Measurements from ENCODE around the gene CCDC175.
A peak's percentile ranks its signal among the peaks of the same experiment; 100 is the strongest.

The CCDC175 gene

DNA sequence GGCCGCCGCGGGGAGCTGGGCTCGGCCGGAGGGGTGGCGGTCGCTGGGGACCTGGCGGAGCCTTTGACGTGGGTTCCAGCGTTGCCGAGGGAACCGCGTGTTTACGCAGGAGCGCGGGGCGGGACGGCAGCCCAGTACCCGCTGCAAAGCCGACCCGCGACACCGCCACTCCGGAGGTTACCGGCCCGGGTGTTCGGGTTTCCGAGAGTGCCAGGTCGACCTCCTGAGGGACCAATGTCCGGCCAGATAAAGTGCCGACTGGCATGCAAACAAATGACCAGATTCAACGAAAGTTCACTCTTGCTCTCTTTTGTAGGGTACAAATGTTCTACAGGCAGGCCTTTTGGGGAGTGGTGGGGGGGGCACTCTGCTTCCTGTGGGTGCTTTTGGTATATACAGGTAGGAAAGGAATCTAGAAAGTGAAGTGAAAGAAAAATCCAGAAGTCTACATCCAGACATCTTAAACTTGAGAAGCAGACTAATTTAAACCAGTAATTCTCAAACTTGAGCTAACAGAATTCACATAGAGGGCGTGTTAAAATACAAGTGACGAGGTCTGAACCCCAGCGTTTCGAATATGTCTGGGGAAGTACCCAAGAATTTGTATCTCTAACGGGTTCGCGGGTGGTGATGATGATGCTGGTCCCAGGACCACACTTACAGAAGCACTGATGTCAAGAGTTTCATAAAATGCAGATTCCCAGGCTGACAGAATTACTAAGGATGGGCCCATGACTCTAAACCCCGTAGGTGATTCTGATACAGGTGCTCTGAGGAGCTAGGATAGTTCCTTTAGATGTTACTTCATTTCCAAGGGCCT is 111.1 kb downstream of the CCDC175 start, which contains the start of gene GPR135:
Gene GPR135 (minus strand): TSS at position 65 of the 820 bp plus-strand sequence. CDS start 154 bp downstream, outside the sequence.
- peak within 1 kb of the TSS; percentile 47 for H3K4me3 ChIP-seq (ENCODE audit: low read depth, low read length)
- DNase-seq (ENCODE audit: low read depth): no peak
- in situ Hi-C loops (cut with HindIII; ENCODE audit: low sequenced_read_pairs): no loop called here
- TF ChIP-seq, protein P1, sequence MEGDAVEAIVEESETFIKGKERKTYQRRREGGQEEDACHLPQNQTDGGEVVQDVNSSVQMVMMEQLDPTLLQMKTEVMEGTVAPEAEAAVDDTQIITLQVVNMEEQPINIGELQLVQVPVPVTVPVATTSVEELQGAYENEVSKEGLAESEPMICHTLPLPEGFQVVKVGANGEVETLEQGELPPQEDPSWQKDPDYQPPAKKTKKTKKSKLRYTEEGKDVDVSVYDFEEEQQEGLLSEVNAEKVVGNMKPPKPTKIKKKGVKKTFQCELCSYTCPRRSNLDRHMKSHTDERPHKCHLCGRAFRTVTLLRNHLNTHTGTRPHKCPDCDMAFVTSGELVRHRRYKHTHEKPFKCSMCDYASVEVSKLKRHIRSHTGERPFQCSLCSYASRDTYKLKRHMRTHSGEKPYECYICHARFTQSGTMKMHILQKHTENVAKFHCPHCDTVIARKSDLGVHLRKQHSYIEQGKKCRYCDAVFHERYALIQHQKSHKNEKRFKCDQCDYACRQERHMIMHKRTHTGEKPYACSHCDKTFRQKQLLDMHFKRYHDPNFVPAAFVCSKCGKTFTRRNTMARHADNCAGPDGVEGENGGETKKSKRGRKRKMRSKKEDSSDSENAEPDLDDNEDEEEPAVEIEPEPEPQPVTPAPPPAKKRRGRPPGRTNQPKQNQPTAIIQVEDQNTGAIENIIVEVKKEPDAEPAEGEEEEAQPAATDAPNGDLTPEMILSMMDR (IDR thresholded peaks at IDR 0.05; ENCODE audit: low read depth, low read length, missing control alignments): no peak

DNA sequence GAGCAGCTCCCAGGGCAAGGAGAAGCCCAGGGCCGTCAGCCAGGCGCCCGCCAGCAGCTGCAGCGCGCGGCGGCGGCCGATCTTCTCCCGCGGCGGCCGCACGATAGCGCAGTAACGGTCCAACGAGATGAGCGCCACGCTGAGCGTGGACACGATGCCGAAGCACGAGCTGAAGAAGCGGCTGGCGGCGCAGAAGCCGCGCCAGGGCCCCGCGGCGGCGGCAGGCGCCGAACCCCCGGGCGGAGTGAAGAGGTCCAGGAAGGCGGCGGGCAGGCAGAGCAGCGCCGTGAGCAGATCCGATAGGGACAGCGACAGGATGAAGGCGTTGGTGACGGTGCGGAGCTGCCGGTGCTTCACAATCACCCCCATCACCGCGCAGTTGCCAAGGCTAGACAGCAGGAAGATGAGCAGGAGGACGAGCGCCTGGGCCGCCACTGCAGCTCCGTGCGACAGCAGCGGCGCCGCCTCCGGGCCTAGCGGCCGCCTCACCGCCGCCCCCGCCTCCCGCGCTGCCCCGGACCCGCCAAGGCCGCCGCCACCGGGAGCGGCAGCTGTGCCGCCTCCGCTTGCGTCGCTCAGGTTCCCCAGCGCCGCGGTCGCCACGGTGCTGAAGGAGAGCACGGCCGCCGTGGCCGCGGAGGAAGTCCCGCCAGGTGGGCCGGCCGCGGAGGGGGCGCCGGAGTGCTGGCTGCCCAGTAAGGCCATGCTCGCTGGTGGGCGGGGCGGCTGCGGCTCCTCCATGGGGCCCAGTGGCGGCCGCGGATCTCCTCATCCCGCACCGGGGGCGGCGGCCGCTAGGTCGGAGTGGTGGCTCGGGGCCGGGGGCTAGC is 111.9 kb downstream of the CCDC175 start:
- TF ChIP-seq, protein P1 (IDR thresholded peaks at IDR 0.05; ENCODE audit: low read depth, low read length, missing control alignments): no peak
- no peak for DNase-seq (ENCODE audit: low read depth)
- peak overlapping the region; percentile 47 for H3K4me3 ChIP-seq (ENCODE audit: low read depth, low read length)
- in situ Hi-C loops (cut with HindIII; ENCODE audit: low sequenced_read_pairs): no loop called here

DNA sequence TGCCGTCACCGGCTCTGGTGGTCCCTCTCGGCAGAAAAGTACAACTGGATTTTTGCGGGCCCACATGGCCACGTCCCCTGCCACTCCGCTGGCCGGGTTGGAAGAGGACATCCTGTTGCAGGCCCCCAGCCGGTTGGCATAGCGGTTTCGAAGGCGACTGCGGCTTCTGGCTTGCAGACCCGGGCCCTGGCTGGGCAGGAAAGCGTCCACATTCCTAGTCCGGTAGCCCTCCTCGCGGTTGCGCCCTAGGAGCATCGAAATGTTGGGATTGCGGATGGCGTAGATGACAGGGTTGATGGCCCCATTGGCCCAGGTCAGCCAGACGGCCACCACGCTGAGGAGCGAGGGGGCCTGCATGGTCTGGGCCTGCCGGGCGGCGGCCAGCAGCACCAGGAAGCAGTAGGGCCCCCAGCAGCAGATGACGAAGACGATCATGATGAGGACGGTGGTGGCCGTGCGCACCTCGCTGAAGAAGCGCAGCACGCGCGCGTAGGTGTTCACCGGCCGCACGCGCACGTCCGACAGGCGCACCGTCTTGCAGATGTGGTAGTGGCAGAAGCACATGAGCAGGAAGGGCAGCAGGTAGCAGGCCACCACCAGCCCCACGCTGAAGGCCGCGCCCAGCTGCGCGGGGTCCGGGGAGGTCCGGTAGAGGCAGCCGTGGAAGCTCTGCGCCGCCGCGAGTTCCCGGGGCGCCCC is 112.7 kb downstream of the CCDC175 start:
- no peak for DNase-seq (ENCODE audit: low read depth)

DNA sequence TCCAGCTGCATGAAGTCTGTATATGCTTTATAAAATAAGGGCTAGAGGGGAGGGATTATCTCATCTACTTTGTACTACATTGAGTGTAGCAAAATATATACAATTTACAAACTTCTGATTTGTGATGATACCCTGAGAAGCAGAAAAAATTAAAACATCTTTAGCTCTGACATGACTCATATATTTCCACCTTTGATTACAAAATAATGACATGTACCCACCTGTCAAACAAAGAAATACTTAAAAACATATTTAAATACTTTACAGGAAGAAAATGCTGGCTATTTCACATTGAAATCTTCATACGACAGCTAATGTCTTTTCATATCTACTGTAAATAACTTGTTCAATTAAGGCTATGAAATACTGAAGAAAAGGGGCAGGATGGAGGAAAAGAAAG is 114.7 kb downstream of the CCDC175 start:
- no peak overlapping the region for H3K4me3 ChIP-seq (ENCODE audit: low read depth, low read length)
- no peak for DNase-seq (ENCODE audit: low read depth)
- in situ Hi-C loops (cut with HindIII; ENCODE audit: low sequenced_read_pairs): no loop called here
- TF ChIP-seq, protein P1 (IDR thresholded peaks at IDR 0.05; ENCODE audit: low read depth, low read length, missing control alignments): no peak

More for the DNA sequence above, 112.7 kb downstream of the CCDC175 start:
- in situ Hi-C loops (cut with HindIII; ENCODE audit: low sequenced_read_pairs): no loop called here
- TF ChIP-seq, protein P1 (IDR thresholded peaks at IDR 0.05; ENCODE audit: low read depth, low read length, missing control alignments): no peak
- peak overlapping the region; percentile 47 for H3K4me3 ChIP-seq (ENCODE audit: low read depth, low read length)

DNA sequence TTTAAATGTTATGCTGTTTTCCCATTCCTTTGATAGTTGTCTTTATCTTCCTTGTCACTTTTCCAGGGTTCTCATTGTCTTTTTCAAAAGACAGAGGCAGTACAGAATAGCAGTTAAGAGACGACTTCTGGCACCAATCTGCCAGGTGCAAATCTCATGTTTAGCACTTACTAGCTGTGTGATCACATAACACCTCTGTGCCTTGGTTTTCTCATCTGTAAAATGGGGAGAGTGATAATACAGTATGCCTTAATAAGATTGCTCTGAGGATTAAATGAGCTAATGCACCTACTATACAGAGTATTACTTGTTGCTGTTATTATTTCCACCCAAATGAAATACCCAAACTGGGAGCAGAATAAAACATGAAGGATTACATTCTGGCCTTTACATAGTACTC is 116.2 kb downstream of the CCDC175 start:
- in situ Hi-C loops (cut with HindIII; ENCODE audit: low sequenced_read_pairs): no loop called here
- TF ChIP-seq, protein P1 (IDR thresholded peaks at IDR 0.05; ENCODE audit: low read depth, low read length, missing control alignments): no peak
- no peak overlapping the region for H3K4me3 ChIP-seq (ENCODE audit: low read depth, low read length)
- no peak for DNase-seq (ENCODE audit: low read depth)

DNA sequence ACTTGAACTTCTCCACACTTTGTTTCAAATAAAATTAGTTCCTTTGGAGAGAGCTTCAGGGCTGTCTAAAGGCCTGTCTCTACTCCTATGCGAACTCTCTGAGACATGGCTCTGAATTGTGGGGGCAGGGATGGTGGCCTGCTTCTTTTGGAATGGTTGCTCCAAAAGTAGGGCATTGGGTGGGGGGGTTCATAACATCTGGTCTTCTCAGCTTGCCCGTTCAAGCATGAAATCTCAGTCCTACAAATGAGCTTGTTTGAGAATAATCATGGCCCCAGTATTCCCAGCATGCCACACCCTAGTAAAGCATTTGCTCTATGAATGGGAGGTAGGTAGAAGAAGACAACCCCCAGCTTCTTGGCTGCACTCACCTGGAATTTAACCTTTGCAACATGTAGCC is 118.1 kb downstream of the CCDC175 start:
- no peak for DNase-seq (ENCODE audit: low read depth)
- TF ChIP-seq, protein P1 (IDR thresholded peaks at IDR 0.05; ENCODE audit: low read depth, low read length, missing control alignments): no peak
- H3K4me3 ChIP-seq (ENCODE audit: low read depth, low read length): no peak overlapping the region
- in situ Hi-C loops (cut with HindIII; ENCODE audit: low sequenced_read_pairs): no loop called here

Data from astrocyte of the cerebellum (primary cell).